Measurements from ENCODE around the gene MCRS1.
"Not testable (repeated sequence)": the region's sequence is repeated elsewhere in the genome, so short reads cannot be mapped to it uniquely, and the experiment has no call there.

MCRS1 gene

DNA sequence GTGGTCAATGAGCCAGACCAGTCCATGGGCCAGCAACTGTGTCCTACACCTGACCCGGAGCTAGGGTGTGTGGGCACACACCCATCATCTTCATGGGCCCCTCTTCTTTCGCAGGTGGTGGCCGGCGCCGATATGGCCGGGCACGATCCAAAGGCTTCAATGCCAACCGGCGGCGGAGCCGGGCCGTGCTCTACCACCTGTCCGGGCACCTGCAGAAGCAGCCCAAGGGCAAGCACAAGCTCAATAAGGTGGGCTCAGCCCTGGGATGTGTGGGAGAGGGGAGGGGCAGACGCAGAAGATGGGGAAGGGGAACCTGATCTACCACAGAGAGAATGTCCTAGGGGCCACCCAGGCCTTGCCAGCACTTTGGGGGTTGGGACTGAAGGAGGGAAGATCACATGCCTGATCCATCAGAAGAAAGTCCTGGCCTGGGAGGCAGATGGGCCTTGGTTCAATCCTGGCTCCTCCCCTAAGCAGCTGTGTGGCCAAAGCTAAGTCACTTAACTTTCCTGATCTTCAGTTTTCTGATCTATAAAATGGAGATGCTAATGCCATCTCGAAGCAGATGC lies 25.3 kb downstream of the MCRS1 start:
- DNase-seq (ENCODE audit: low read depth in 1 of 2, low spot score in 1 of 2) = no peak

DNA sequence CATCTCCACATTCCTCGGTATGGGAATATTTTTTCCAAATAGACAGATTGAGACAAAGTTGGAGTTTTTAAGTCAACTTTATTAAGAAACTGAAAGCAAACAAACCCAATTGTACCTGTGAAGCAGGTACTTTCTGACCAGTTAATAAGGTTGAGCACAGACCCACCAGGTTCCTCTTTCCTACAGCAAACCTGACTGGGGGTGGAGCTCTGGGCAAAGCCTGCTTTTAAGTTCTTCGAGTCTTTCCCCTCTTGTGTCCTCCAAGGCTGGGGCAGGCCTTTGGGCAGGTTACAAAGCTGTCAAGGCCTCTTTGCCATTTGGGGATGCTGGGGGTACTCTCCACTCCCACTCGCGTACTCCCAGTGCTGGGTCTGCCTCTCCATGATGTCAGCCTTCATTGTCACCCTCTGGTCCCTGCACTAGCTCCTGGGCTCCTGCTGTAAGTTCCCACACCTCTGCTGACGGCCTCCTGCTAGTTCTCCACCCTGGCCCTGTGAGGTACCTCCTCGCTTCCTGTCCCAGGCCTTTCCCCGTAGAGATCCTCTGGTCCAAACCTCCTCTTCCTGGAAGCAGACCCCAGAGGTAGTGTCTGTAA lies 25.9 kb downstream of the MCRS1 start:
- no peak for DNase-seq (ENCODE audit: low read depth in 1 of 2, low spot score in 1 of 2)

DNA sequence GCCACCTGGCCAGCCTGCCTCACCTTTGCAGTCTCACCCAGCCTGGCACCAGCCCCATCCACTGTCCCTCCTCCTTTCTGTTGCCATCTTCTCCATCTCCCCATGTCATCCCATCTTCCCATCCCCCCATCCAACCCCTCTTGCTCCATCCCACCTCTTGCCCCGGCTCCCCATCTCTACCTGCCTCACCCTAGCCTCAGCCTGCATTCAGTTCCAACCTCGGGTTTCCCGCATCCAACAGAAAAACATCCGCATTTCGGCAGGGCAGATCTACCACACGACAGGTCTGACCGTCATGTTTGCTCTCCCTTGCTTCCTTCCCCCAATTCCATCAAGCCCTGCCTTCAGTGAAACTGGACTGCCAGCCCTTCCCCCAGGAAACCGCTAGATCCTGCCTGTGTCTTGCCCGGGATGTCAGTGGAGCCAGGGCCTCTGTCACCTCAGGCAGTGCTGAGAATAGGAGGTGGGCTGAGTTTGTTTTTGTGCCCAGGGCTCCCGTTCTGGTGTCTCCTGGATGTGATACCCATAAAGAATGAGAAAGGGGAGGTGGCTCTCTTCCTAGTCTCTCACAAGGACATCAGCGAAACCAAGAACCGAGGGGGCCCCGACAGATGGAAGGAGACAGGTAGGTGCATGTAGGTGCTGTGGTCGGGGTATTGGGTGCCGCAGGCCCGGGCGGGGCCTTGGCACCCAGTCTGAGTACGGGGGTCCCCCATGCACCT lies 26.6 kb downstream of the MCRS1 start:
- no peak for DNase-seq (ENCODE audit: low read depth in 1 of 2, low spot score in 1 of 2)

DNA sequence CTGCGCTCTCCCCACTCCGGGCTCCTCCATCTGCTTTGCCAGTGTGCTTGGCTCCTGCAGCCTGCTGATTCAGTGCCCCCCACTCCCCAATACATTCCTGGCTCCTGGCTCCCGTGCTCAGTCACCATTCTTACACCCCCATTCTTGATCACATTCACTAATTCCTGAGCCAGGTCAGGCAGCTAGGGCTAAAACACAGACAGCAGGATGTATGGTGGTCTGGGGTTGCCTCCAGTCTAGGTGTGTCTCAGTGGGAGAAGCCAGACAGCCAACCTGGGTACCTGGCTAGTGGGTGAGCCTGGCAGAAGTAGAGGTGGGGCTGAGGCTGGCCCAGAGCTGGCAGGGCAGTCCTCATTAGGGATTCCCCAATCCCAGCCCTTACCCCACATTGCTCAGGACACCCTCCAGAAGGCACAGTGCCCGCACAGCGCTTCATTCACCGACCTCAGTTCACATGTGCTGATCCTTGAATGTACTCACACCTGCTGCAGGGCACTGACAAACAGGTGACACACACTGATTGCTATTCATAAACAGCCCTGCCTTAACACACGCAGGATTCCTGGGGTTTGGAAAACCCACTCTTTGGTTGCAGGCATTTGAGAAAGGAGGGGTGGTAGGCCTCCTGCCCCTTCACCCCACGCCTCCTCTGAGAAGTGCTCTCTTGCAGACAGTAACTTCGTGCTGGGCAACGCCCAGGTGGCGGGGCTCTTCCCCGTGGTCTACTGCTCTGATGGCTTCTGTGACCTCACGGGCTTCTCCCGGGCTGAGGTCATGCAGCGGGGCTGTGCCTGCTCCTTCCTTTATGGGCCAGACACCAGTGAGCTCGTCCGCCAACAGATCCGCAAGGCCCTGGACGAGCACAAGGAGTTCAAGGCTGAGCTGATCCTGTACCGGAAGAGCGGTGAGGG lies 27.5 kb downstream of the MCRS1 start:
- no peak for DNase-seq (ENCODE audit: low read depth in 1 of 2, low spot score in 1 of 2)

DNA sequence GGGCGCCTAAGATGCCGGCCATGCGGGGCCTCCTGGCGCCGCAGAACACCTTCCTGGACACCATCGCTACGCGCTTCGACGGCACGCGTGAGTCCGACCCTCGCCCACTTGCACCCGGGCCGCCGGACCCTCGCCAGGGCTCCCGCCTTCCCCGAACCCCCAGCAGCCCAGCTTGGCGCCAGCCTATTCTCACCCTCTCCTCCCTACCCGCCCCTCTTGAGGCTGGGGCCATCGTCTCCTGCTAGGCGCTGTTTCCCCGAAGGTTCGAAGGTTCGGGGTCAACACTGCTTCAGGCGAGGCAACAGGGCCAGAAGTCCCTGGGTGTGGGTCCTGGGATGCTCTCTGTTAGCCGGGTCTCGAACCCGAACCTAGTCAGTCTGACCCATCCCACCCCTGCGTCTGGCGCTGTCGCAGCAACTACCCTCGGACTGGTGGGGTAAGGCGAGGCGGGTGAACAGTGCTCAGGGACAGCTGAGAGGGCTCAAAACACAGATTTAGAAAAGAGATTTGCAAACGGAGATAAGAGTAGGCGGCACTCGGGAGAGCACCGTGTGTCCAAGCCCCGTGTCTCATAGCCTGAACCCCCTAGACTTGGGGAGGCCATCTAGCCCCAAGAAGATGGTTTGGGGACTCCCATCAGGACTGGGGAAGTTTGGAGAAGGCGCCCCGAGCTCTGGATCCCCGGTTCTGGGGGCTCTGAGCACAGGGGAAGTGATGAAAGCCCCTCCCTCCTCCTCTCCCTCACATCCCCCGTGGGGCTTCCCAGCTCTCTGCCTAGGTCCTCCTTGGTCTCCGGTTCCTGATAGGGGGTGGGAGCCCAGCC lies 28.3 kb downstream of the MCRS1 start:
- no peak for DNase-seq (ENCODE audit: low read depth in 1 of 2, low spot score in 1 of 2)

DNA sequence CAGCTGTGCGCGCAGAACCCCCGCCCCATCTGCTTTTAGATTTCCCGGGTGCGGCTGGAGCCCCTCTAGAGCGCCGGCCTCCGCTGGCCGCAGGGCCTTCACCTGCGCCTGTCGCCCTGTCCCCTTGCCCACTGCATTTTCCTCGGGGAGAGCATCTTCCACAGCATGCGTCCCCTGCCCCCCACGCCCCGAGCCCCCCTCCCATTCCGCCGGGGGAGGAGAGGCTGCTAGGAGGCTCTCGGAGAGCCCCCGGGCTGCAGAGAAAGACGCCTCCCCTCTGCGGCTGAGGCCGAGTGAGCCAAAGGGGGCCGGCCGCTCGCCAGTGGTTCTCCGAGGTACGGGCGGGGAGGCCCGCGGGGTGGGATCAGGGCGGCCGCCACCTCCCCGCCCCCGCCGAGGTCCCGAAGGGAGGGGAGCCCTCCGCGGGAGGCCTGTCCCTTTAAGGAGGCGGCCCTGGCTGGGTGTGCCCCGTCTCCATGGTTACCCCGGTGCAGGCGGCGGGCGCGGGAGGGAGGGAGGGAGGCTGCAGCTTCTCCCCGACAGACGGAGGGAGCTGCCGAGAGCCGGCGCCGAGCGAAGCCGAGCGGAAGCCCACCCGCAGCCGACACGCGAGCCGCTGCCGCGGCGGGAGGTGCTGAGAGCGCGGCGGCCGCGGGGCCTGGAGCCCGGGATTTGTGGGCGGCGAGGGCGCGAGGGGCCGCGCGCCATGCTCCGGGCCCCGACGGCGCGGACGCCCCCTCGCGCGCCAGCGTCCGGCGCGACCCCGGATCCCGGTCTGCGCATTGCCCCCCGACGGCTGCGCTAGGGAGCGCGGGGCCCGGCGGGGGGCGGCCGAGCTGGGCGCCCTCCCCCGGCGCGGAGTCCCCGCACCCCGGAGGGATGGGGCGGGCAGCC lies 29.2 kb downstream of the MCRS1 start, which contains the start of gene KCNH3:
TSS of gene KCNH3 (plus strand) at position 521 of the 894 bp plus-strand sequence. CDS start 387 bp downstream, outside the sequence.
- peak; percentile 50 to 76 for DNase-seq (ENCODE audit: low read depth in 1 of 2, low spot score in 1 of 2)

DNA sequence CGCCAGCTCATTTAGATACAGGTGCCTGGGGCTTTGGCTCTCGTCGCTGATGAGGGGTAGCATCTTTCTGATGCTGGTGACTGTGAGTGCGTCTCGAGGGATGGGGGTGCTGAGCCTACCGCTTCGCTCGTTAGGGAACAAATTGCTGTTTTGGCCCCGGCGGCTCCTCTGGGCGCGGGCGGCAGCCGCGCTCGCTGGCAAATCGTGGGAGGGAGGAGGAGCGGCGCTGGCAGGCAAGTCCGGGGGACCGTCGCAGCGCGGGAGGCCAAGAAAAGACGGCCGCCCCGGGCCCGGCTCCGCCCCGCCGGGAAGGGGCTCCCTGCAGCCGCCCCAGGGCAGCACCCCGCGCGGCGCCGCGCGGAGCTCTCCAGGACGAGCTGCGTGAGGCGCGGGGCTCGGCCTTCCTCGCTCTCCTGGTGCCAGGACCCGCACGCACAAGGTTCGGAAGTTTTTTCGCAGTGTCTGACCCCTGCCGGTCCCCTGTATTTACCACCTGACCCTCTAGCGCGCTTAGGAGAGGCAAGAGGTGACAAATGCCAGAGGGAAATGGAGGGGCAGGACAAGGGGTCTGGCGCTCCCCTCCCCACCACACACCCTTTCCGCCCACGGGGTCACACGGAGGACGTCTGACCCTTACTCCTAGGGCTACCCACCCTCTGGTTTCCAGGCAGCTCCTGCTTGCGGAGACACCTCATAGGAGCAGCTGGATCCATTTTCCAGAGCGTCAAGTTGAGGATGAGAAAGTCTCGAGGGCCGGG lies 30.0 kb downstream of the MCRS1 start:
- DNase-seq (ENCODE audit: low read depth in 1 of 2, low spot score in 1 of 2) = no peak

DNA sequence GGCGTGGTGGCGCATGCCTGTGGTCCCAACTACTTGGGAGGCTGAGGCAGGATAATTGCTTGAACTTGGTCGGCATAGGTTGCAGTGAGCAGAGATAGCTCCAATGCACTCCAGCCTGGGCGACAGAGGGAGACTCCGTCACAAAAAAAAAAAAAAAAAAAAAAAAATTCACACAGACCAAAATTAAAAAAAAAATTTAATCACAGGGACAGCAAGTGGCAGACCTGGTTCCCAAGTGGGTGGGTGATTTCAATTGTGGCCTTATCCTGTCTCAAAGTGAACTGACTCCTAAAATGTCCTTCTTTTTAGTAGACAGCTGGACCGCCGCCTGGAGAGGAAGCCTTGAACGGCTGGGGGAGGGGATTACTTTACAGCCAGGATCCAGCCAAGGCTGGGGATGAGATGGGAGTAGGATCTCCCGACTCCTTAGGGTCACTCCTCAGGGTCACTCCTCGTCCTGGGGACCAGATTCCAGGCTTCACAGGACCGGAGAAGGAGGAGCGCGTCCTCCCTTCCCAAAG lies 30.7 kb downstream of the MCRS1 start:
- no peak for DNase-seq (ENCODE audit: low read depth in 1 of 2, low spot score in 1 of 2)

DNA sequence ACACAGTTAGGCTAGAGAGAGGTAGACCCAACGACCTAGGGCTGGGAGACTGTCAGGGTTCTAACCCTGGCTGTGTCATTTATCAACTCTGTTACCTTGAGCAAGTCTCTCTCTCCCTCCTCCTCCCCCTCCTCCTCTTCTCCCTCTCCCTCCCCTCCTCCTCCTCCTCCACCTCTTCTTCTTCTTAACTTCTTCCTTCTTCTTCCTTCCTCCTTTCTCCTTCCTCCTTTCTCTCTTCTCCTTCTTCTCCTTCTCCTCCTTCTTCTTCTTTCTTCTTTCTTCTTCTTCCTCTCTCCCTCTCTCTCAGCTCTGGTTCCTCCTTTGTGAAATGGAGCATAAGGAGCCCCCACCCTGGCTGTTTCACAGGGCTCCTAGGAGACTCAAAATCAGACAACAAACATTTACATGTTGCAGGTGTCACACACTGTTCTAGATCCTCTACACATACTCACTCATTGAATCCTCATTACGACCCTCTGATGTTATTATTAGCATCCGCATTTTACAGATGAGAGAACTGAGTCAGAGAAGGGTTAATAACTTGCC lies 31.3 kb downstream of the MCRS1 start:
- DNase-seq (ENCODE audit: low read depth in 1 of 2, low spot score in 1 of 2) = no peak

DNA sequence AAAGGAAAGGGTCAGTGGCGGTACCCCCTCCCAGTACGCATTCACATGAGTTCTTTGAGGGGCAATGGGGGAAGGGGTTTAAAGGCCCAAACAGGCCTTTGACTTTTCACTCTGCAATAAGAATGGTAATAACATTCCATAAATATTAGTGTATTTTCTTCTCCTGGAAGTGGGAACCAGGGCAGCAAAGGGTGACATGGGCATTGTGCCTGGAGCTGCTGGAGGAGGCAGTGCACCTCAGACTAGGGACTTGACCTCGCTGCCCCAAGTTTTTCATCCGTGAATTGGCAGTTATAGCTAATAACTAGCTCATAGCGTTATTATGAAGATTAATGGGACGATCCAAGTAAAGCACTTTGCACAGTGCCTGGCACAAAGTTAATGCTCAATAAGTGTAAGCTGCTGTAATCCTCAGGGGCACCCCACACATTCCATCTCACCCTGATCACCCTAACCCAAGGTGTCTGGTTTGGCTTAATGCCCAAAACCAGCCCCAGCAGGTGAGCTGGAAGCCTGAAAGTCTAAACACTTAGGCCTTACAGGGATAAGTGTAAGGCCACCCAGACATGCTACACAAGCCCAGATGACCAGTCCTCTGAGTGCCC lies 31.9 kb downstream of the MCRS1 start:
- DNase-seq (ENCODE audit: low read depth in 1 of 2, low spot score in 1 of 2) = no peak

DNA sequence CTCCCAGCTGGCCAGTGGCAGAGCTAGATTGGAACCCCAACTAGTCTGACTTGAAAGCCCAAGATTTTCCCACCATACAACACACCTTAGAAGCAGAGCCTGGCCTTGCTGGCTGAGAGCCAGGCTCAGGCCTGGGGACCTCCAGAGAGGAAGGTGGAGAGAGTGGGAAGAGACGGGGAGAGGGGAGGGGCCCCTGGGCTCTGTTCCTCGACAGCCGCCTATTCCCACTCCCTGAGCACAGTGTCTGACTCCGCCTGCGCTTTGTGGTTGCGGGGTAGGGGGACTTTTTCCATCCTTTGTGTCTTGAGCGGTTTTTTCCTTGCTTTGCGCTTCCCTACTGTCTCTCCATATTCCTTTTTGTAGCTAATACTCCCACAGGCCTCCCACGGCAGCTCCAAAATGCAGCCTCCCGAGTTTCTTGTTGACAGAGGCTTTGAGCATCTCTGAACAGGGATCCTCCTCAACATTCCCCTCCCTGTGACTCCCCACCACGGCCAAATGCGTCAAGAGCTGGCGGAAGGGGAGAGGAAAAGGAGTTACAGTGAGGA lies 33.1 kb downstream of the MCRS1 start:
- DNase-seq (ENCODE audit: low read depth in 1 of 2, low spot score in 1 of 2) = no peak

DNA sequence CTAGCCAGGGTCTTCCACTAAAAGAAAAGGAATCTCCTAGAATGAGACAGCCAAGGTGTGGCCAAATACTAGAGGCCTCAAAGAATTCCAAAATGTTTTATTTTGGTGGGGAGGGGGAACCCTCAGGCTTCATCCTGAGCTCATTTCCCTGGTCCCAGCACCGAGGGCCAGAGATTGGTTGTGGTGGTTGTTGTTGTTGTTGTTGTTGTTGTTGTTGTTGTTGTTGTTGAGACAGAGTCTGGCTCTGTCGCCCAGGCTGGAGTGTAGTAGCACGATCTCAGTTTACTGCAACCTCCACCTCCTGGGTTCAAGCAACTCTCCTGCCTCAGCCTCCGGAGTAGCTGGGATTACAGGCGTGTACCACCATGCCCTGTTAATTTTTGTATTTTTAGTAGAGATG lies 33.8 kb downstream of the MCRS1 start:
- not testable (repeated sequence) for DNase-seq (ENCODE audit: low read depth in 1 of 2, low spot score in 1 of 2)

DNA sequence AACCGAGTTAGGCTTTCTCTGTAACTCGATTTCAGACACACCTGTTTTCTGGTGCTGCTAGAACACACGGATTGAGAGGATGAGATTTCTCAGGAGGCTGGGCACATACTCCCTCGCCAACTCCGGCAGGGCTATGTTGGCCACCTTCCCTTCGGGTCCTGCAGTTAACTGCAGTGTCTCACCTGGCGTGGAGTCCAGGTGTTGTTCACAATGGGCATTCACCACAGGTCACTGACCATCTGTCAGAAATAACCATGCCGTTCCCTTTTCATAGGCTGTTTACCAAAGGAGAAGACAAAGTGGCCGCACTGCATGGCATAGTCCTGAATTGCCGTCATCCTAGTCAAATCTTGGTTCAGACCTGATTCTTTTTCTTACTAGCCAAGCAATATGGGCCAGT lies 34.6 kb downstream of the MCRS1 start:
- no peak for DNase-seq (ENCODE audit: low read depth in 1 of 2, low spot score in 1 of 2)

DNA sequence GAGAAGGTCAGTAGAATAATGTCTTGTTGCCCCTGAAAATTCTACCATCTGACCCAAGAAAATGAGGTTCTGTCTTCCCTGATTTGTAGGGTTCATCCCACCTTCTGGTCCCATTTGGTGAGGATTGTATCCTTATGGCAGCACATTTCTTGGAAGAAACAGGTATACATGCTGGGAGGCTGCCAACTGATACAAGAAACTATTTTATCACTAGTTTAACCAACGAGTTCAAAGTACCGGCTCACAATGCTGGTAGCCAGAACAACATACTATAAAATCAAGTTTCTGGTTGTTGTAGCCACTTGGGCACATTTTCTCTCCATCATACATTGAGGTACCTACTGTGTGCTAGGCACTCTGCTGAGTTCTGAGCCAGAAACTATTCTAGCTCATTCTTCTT lies 36.2 kb downstream of the MCRS1 start:
- DNase-seq (ENCODE audit: low read depth in 1 of 2, low spot score in 1 of 2) = no peak

DNA sequence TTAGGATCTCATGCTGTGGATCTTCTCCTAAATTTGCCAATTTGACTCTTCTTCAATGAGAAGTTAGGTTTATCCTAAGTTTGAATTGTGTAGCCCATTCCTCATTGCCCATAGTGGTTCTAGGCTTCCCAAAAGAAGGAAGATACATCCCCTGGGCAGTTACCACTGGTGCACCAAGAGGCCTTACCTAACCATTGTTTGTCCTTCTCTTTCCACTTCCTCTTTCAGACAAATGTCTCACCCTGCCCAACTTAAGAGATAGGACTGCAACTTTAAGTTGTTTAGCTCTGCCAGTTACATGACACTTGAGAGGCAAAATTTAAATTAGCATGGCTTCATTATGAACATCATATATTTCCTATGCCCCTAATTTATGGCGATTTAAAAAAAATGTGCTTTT lies 38.5 kb downstream of the MCRS1 start:
- no peak for DNase-seq (ENCODE audit: low read depth in 1 of 2, low spot score in 1 of 2)

DNA sequence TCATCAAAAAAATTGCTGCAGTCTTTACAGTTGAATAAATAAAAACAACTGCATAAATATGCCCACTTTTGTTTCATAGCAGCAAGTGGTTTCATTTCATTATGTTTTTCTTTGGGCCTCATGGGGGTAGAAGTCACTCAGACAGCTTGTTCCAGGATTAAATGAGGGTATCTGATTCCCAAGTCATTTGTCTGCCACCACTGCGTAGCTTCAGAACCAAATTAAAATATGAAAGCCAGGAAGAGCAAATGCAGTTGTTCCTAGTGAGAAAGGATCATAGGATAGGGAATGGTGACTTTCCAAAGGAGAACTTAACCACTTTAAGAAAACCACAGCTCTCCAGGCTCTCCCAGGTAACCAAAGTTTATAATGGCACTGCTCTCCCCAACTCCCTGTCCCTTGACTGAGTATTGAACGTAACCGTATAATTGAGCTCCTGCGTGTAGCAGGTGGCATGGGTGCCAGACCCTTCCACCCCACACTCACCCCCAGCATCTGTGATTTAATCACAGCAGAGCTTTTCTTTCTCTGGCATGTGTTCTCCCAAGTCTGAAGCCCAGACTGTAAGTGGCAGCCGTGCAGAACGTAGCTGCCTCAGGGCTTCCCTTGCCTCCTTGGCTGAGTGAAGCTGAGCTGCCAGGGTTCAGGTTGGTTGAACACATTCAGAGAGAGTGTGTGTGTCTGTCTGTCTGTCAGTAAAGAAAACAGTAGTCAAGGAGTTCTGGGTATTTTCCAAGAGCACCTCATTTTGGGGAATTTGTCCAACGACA lies 40.4 kb downstream of the MCRS1 start:
- no peak for DNase-seq (ENCODE audit: low read depth in 1 of 2, low spot score in 1 of 2)

DNA sequence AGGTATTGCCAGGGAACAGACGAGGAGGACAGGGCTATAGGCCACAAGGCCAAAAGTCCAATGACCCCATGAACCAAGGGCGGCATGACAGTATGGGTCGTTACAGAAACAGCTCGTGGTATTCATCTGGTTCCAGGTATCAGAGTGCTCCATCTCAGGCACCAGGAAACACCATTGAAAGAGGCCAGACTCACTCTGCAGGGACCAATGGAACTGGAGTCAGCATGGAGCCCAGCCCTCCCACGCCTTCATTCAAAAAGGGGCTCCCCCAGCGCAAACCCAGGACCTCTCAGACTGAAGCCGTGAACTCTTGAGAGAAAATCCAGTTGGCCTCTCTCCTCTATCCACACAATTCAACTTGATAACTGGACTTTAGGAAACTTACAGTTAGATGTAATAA lies 42.0 kb downstream of the MCRS1 start:
- DNase-seq (ENCODE audit: low read depth in 1 of 2, low spot score in 1 of 2) = no peak
